Activated CD4-positive, alpha-beta T cell treated with anti-CD3 and anti-CD28 coated beads, Interleukin-2, amount 10 ng/mL, durations not matched to agents 7 days and 5 days (primary cell): Measurements from ENCODE around the gene SECISBP2L. TPM values are rescaled to one million over a fixed set of nuclear protein-coding genes. Genes with fewer than 3 reads are reported as not detected.

Experiments used
- CTCF ChIA-PET: fragments of 350-600 bp; sonication (Branson Sonifier 250); formaldehyde crosslinking; loops from one replicate; lab custom pipeline; 2021; ENCODE audit warnings: antibody characterized with exemption; lab: Charles Lee
- POLR2A ChIA-PET: fragments of 350-600 bp; sonication (Branson Sonifier 250); formaldehyde crosslinking; loops from one replicate; lab custom pipeline; 2021; ENCODE audit warnings: antibody characterized with exemption; lab: Charles Lee
- DNase-seq: peaks from one replicate; pipeline ENCODE4 v3.0.0-alpha.2; 2020
- H3K27ac Mint-ChIP-seq: one replicate; pipeline ENCODE4 v1.8.0; 2021; ENCODE audit warnings: mild to moderate bottlenecking, moderate library complexity, mixed read lengths
- H3K27me3 Mint-ChIP-seq: one replicate; pipeline ENCODE4 v1.8.0; 2021; ENCODE audit warnings: mixed read lengths
- H3K36me3 Mint-ChIP-seq: one replicate; pipeline ENCODE4 v1.8.0; 2021; ENCODE audit warnings: low read depth, mixed read lengths
- H3K4me1 Mint-ChIP-seq: one replicate; pipeline ENCODE4 v1.8.0; 2021; ENCODE audit warnings: mixed read lengths
- H3K4me3 Mint-ChIP-seq: one replicate; pipeline ENCODE4 v1.8.0; 2021; ENCODE audit warnings: mild to moderate bottlenecking, moderate library complexity, mixed read lengths
- H3K9me3 Mint-ChIP-seq: one replicate; pipeline ENCODE4 v1.8.0; 2021; ENCODE audit warnings: mixed read lengths
- total RNA-seq, 2 experiments: library from RNA; stranded (reverse); gene quantifications; one replicate each; pipeline ENCODE4 v1.2.3, GENCODE V29; 2021

The SECISBP2L gene
- total RNA-seq, 2 experiments from 2014 or later: 29.2 to 35.8 TPM

DNA sequence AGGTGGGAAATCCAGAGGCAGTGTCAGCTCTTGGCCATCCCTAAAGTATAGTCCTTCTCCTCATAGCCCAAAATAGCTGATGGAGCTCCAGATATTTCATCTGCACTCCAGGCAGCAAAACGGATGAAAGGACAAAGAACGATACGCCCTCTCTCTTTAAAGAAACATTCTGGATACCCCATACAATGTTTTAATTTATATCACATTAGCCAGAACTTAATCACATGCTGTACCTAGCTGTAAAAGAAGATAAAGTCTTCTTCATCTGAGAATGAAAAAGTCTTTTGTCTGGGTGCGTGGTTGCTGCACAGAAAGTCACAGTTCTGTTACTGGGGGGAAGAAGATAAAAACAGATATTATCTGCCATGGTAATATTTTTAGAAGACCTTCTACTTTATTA, 78.2 kb downstream of the SECISBP2L start:
- no peak for DNase-seq
- H3K4me1 Mint-ChIP-seq: peaks cover 42% of the 10 kb centered on the region
- ChIA-PET CTCF (interaction anchor here (0.6 to 7.9 kb wide), 3 partner anchors 8 to 609 kb away, joined by 3 to 88 read pairs (median 3); no protein-coding TSS in a partner anchor), POLR2A (interaction anchor here (0.5 kb wide), 1 partner anchor 176 kb away, joined by 3 read pairs; no protein-coding TSS in a partner anchor)
- no peak overlapping the region for H3K4me3 Mint-ChIP-seq
- peaks cover 23% of the 10 kb centered on the region for H3K27me3 Mint-ChIP-seq
- no peak overlapping the region for H3K27ac Mint-ChIP-seq
- no peaks in the 10 kb centered on the region for H3K9me3 Mint-ChIP-seq
- H3K36me3 Mint-ChIP-seq: peaks cover 2% of the 10 kb centered on the region

DNA sequence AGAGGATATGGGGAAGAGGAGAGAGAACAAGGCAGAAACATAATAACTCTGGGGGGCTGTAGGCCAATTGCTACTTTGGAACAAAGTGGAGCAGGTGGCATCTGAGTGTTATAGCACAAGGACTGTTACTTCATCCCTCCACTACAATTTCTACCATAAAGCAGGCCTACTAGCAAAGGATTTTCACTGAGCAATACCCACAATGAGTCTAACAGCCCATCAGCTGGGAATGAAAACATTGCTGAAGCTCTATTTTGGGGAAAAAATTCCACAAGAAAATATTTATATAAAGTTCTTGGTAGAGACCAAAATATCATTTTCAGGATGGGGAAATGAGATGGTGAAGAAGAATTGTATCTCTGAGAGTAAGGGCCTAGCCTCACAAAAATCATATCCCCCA, 78.9 kb downstream of the SECISBP2L start:
- Mint-ChIP-seq H3K4me1 (peaks cover 45% of the 10 kb centered on the region), H3K27me3 (peaks cover 29% of the 10 kb centered on the region), H3K4me3 (no peak overlapping the region), H3K9me3 (no peaks in the 10 kb centered on the region), H3K36me3 (peaks cover 2% of the 10 kb centered on the region), H3K27ac (peak overlapping the region; percentile 79)
- DNase-seq: no peak
- ChIA-PET CTCF (interaction anchor here (0.6 to 7.9 kb wide), 7 partner anchors 9 to 1224 kb away, joined by 3 to 88 read pairs (median 3); partner anchors contain the start of gene EID1), POLR2A (interaction anchor here (0.5 to 1.2 kb wide), 2 partner anchors 9 to 176 kb away, joined by 3 read pairs; no protein-coding TSS in a partner anchor)

GRCh38 chr15:48966595-48967301, 79.5 kb downstream of the SECISBP2L start:
- peaks cover 2% of the 10 kb centered on the region for H3K36me3 Mint-ChIP-seq

GRCh38 chr15:48965972-48966371, 80.3 kb downstream of the SECISBP2L start:
- Mint-ChIP-seq H3K36me3 (peaks cover 2% of the 10 kb centered on the region), H3K27ac (peak overlapping the region; percentile 43), H3K27me3 (peaks cover 41% of the 10 kb centered on the region), H3K4me1 (peaks cover 45% of the 10 kb centered on the region), H3K4me3 (no peak overlapping the region), H3K9me3 (no peaks in the 10 kb centered on the region)
- ChIA-PET CTCF (interaction anchor here (0.6 to 7.9 kb wide), 13 partner anchors 9 to 111 kb away, joined by 3 to 88 read pairs (median 3); partner anchors contain the start of gene EID1), POLR2A (interaction anchor here (0.7 kb wide), 1 partner anchor 10 kb away, joined by 3 read pairs; no protein-coding TSS in a partner anchor)
- DNase-seq: no peak

More at GRCh38 chr15:48966595-48967301, 79.5 kb downstream of the SECISBP2L start:
- Mint-ChIP-seq H3K9me3 (no peaks in the 10 kb centered on the region), H3K4me1 (peaks cover 45% of the 10 kb centered on the region), H3K27ac (peak overlapping the region; percentile 79), H3K27me3 (peaks cover 33% of the 10 kb centered on the region), H3K4me3 (no peak overlapping the region)
- DNase-seq: peak; percentile 61
- ChIA-PET CTCF (interaction anchor here (0.6 to 7.9 kb wide), 16 partner anchors 9 to 1225 kb away, joined by 3 to 88 read pairs (median 3); partner anchors contain the start of gene EID1), POLR2A (interaction anchor here (1.2 kb wide), 1 partner anchor 9 kb away, joined by 3 read pairs; no protein-coding TSS in a partner anchor)

DNA sequence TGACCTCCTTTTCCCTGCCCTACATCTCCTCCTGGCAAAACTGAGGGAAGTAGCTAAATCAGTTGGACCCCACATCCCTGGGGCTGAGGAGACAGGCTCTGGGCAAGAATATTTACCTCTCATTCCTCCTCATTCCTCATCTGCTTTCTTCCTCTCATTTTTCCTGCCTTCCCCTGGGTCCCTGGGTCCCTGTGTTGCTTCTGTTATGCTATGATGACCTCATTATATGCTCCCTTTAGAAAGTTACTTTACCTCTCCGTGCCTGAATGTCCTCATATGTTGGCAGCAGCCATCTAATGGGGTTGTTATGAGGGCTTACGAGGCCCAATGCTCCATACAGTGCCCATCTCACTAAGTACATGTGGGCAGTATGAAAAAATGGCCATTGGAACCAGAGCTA, 81.3 kb downstream of the SECISBP2L start:
- H3K27ac Mint-ChIP-seq: peak overlapping the region; percentile 36
- H3K4me3 Mint-ChIP-seq: peak overlapping the region; percentile 12
- DNase-seq: no peak
- POLR2A ChIA-PET: interaction anchor here (0.5 to 0.7 kb wide), 2 partner anchors 87 to 301 kb away, joined by 3 read pairs; partner anchors contain the start of gene EID1
- peaks cover 2% of the 10 kb centered on the region for H3K36me3 Mint-ChIP-seq
- CTCF ChIA-PET: interaction anchor here (0.6 to 7.9 kb wide), 8 partner anchors 8 to 105 kb away, joined by 3 to 88 read pairs (median 4); no protein-coding TSS in a partner anchor
- H3K4me1 Mint-ChIP-seq: peaks cover 45% of the 10 kb centered on the region
- no peaks in the 10 kb centered on the region for H3K9me3 Mint-ChIP-seq
- H3K27me3 Mint-ChIP-seq: peaks cover 41% of the 10 kb centered on the region

- no peaks in the 10 kb centered on the region for H3K9me3 Mint-ChIP-seq
- peak; percentile 30 for DNase-seq
- peak within 1 kb of the TSS; percentile 48 for H3K27ac Mint-ChIP-seq
- CTCF ChIA-PET: interaction anchor here (1.2 to 7.9 kb wide), 6 partner anchors 10 to 104 kb away, joined by 3 to 88 read pairs (median 4); no protein-coding TSS in a partner anchor
- peaks cover 2% of the 10 kb centered on the region for H3K36me3 Mint-ChIP-seq
- H3K4me1 Mint-ChIP-seq: peaks cover 45% of the 10 kb centered on the region
- peak within 1 kb of the TSS; percentile 63 for H3K4me3 Mint-ChIP-seq
- POLR2A ChIA-PET: interaction anchor here (0.6 kb wide), 1 partner anchor 244 kb away, joined by 3 read pairs; no protein-coding TSS in a partner anchor
- H3K27me3 Mint-ChIP-seq: peaks cover 43% of the 10 kb centered on the region
Measured at GRCh38 chr15:48963524-48964113, 82.6 kb downstream of the SECISBP2L start, which contains the start of gene SHC4. Gene SHC4, minus strand, starts transcription at chr15:48963919. Its CDS starts 904 bp downstream, at chr15:48963015.

DNA sequence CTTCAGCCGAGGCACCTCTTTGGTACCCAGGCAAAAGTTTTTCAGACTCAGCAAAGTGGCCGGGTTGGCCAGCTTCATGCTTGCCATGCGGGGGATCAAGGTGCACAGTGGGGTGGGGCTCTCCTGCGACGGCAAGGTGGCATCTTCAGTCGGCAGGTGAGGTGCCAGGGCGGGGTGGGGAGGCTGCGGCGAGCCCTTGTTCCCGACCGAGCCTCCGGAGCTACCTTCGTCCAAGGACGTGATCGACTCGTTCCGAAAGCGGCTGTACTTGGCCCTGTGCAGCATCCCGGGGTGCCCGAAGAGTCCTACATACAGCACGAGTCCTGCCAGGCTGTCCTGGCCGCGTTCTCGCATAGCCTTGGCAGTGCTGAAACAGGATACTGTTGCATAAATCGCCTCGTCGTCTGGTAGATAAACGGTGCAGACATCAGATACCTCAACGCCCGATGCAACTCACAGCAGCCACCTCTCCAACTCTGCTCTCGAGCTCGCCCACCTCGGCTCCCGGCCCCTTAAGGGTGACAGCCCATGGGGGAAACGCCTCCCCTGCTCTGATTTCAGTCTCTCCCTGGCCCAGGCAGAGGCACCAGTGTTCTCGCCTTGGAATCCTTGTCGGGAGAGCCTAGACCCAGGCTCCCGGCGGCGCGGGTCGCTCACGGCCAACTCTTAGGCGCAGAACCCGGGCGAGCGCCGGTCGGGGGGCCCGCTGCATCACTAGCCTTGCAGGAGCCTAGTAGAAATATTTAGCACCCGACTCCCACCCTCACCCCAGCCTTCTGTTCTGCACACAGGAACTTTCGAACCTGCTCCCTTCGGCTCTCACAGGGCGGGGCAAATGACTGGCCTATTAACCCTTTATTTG, 83.4 kb downstream of the SECISBP2L start:
- Mint-ChIP-seq H3K36me3 (peaks cover 2% of the 10 kb centered on the region), H3K9me3 (no peaks in the 10 kb centered on the region), H3K4me3 (peak overlapping the region; percentile 63), H3K4me1 (peaks cover 45% of the 10 kb centered on the region), H3K27ac (no peak overlapping the region), H3K27me3 (peaks cover 45% of the 10 kb centered on the region)
- ChIA-PET POLR2A (interaction anchor here (0.6 kb wide), 1 partner anchor 245 kb away, joined by 3 read pairs; no protein-coding TSS in a partner anchor), CTCF (interaction anchor here (1.2 to 7.9 kb wide), 8 partner anchors 10 to 39 kb away, joined by 3 to 88 read pairs (median 4); no protein-coding TSS in a partner anchor)
- no peak for DNase-seq

DNA sequence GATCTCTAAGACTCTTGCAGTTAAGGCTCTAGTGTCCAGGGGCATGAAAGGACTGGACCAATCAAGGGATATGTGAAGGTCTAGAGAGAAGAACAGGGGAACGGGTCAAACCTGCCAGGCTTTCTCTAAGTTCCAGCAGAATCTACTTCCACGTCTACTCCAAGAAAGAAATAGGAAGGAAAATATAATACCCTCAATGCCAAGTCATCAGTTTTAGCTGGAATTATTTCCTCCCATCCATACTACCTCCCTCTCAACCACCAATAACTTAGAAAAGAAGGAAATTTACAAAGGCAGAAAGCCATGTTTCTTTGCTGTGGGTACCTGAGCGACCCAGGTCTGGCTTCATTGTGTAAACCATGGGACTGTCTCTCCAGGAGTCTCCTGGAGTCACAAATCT, 90.3 kb downstream of the SECISBP2L start:
- Mint-ChIP-seq H3K36me3 (no peaks in the 10 kb centered on the region), H3K9me3 (no peaks in the 10 kb centered on the region), H3K27ac (no peak overlapping the region), H3K4me3 (no peak overlapping the region), H3K27me3 (peaks cover 27% of the 10 kb centered on the region), H3K4me1 (no peaks in the 10 kb centered on the region)
- DNase-seq: no peak
- ChIA-PET CTCF (interaction anchor here (0.9 kb wide), 1 partner anchor 20 kb away, joined by 3 read pairs; no protein-coding TSS in a partner anchor), POLR2A (no interaction called here)

- no peak overlapping the region for H3K27ac Mint-ChIP-seq
- ChIA-PET POLR2A (no interaction called here), CTCF (interaction anchor here (0.9 kb wide), 1 partner anchor 20 kb away, joined by 3 read pairs; no protein-coding TSS in a partner anchor)
- H3K27me3 Mint-ChIP-seq: peaks cover 26% of the 10 kb centered on the region
- H3K9me3 Mint-ChIP-seq: no peaks in the 10 kb centered on the region
- H3K36me3 Mint-ChIP-seq: no peaks in the 10 kb centered on the region
- H3K4me3 Mint-ChIP-seq: no peak overlapping the region
- DNase-seq: no peak
- no peaks in the 10 kb centered on the region for H3K4me1 Mint-ChIP-seq
Measured at GRCh38 chr15:48955370-48955769, 90.9 kb downstream of the SECISBP2L start.

DNA sequence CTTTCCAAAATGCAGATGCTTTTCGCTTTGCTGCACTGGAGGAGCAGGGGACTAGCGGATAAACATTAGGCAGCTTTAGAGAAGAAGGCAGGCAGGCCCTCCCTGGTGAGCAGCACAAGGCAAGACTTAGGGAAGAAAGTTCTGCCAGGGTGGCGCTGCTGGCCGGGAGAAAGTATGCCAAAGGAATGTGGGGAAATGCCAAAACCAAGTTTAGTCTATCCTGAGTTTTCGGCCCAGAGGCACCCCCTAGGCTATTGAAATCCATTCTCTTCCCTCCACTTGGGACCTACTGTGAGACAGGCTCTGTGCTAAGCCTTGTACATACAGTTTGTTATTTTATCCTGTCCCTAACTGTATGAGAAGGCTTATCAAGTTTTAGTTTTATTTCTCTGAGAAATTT, 91.7 kb downstream of the SECISBP2L start:
- ChIA-PET POLR2A (no interaction called here), CTCF (interaction anchor here (1.5 kb wide), 1 partner anchor 21 kb away, joined by 3 read pairs; no protein-coding TSS in a partner anchor)
- no peaks in the 10 kb centered on the region for H3K9me3 Mint-ChIP-seq
- H3K36me3 Mint-ChIP-seq: no peaks in the 10 kb centered on the region
- no peak for DNase-seq
- H3K27ac Mint-ChIP-seq: no peak overlapping the region
- no peak overlapping the region for H3K4me3 Mint-ChIP-seq
- H3K27me3 Mint-ChIP-seq: peaks cover 21% of the 10 kb centered on the region
- H3K4me1 Mint-ChIP-seq: no peaks in the 10 kb centered on the region

- CTCF ChIA-PET: interaction anchor here (1.0 to 3.0 kb wide), 4 partner anchors 13 to 26 kb away, joined by 3 to 10 read pairs (median 6); no protein-coding TSS in a partner anchor
- no peaks in the 10 kb centered on the region for H3K36me3 Mint-ChIP-seq
- POLR2A ChIA-PET: no interaction called here
- no peaks in the 10 kb centered on the region for H3K9me3 Mint-ChIP-seq
- DNase-seq: no peak
- no peak overlapping the region for H3K4me3 Mint-ChIP-seq
- no peak overlapping the region for H3K27ac Mint-ChIP-seq
- peaks cover 13% of the 10 kb centered on the region for H3K4me1 Mint-ChIP-seq
- peaks cover 11% of the 10 kb centered on the region for H3K27me3 Mint-ChIP-seq
Measured at GRCh38 chr15:48946840-48947187, 99.4 kb downstream of the SECISBP2L start.
